KMS-11 (cell line): Measurements from ENCODE around the gene FAF1.

Source experiments
- H2AFZ ChIP-seq: fragments of 200-600 bp; sonication (generic); 2 replicates; pipeline ENCODE4 v1.6.1; 2016; ENCODE audit warnings: antibody characterized with exemption, mixed run types, low read depth
- H3K27ac ChIP-seq: fragments of 200-600 bp; sonication (generic); 2 replicates; pipeline ENCODE4 v1.6.1; 2016; ENCODE audit warnings: mild to moderate bottlenecking, mixed run types
- H3K27me3 ChIP-seq: fragments of 200-600 bp; sonication (generic); 2 replicates; pipeline ENCODE4 v1.6.1; 2017; ENCODE audit warnings: mild to moderate bottlenecking, low read depth, mixed run types, moderate library complexity; ENCODE audit not compliant: insufficient read depth
- H3K36me3 ChIP-seq: fragments of 200-600 bp; sonication (generic); 2 replicates; pipeline ENCODE4 v1.6.1; 2017; ENCODE audit warnings: mild to moderate bottlenecking, mixed run types; ENCODE audit not compliant: insufficient read depth
- H3K4me1 ChIP-seq: fragments of 200-600 bp; sonication (generic); 2 replicates; pipeline ENCODE4 v1.6.1; 2016; ENCODE audit warnings: mild to moderate bottlenecking, low read depth, mixed run types; ENCODE audit not compliant: poor library complexity, severe bottlenecking
- H3K4me2 ChIP-seq: fragments of 200-600 bp; sonication (generic); 2 replicates; pipeline ENCODE4 v1.7.0; 2016; ENCODE audit warnings: mild to moderate bottlenecking, mixed run types
- H3K4me3 ChIP-seq: fragments of 200-600 bp; sonication (generic); IDR thresholded peaks from 2 replicates; pipeline ENCODE4 v1.6.1; 2017; ENCODE audit warnings: low read depth, low read length, mixed read lengths; ENCODE audit not compliant: insufficient read depth
- H3K79me2 ChIP-seq: fragments of 200-600 bp; sonication (generic); 2 replicates; pipeline ENCODE4 v1.6.1; 2016; ENCODE audit warnings: low read depth, mixed run types; ENCODE audit not compliant: insufficient read depth
- H3K9ac ChIP-seq: fragments of 200-600 bp; sonication (generic); 2 replicates; pipeline ENCODE4 v1.6.1; 2016; ENCODE audit warnings: mild to moderate bottlenecking, mixed run types
- H4K20me1 ChIP-seq: fragments of 200-600 bp; sonication (generic); 2 replicates; pipeline ENCODE4 v1.6.1; 2016; ENCODE audit warnings: mild to moderate bottlenecking, mixed run types; ENCODE audit not compliant: insufficient read depth
- CTCF ChIP-seq: fragments of 200-600 bp; sonication (generic); conservative IDR thresholded peaks from 2 replicates; pipeline ENCODE4 v1.6.1; 2017; ENCODE audit warnings: low read depth, mild to moderate bottlenecking, antibody characterized with exemption, low read length, moderate library complexity, mixed read lengths

The FAF1 gene

GRCh38 chr1:50416553-50417453, 543.3 kb downstream of the FAF1 start:
- Histone ChIP-seq H3K9ac (no peak overlapping the region), H2AFZ (no peak overlapping the region), H3K36me3 (no peaks in the 10 kb centered on the region), H3K27ac (no peak overlapping the region), H3K27me3 (no peaks in the 10 kb centered on the region), H3K4me3 (no peak overlapping the region), H3K4me2 (no peak overlapping the region), H3K79me2 (no peaks in the 10 kb centered on the region), H4K20me1 (no peaks in the 10 kb centered on the region), H3K4me1 (no peaks in the 10 kb centered on the region)
- TF ChIP-seq CTCF, result no peak

- no peak for TF ChIP-seq CTCF
- Histone ChIP-seq H3K27ac (no peak overlapping the region), H3K4me3 (no peak overlapping the region), H3K36me3 (no peaks in the 10 kb centered on the region), H3K27me3 (no peaks in the 10 kb centered on the region), H3K4me2 (no peak overlapping the region), H3K9ac (no peak overlapping the region), H3K4me1 (no peaks in the 10 kb centered on the region), H2AFZ (no peak overlapping the region), H3K79me2 (no peaks in the 10 kb centered on the region), H4K20me1 (no peaks in the 10 kb centered on the region)
Observed at GRCh38 chr1:50416150-50416527, 543.9 kb downstream of the FAF1 start.

GRCh38 chr1:50415235-50416149, 544.6 kb downstream of the FAF1 start:
- Histone ChIP-seq H3K79me2 (no peaks in the 10 kb centered on the region), H3K4me1 (no peaks in the 10 kb centered on the region), H3K4me3 (no peak overlapping the region), H3K9ac (no peak overlapping the region), H3K27ac (no peak overlapping the region), H2AFZ (no peak overlapping the region), H3K36me3 (no peaks in the 10 kb centered on the region), H3K27me3 (no peaks in the 10 kb centered on the region), H3K4me2 (no peak overlapping the region), H4K20me1 (no peaks in the 10 kb centered on the region)
- TF ChIP-seq CTCF, result no peak

- Histone ChIP-seq H4K20me1 (no peaks in the 10 kb centered on the region), H3K27me3 (no peaks in the 10 kb centered on the region), H3K4me1 (no peaks in the 10 kb centered on the region), H3K79me2 (no peaks in the 10 kb centered on the region), H3K27ac (no peak overlapping the region), H3K9ac (no peak overlapping the region), H3K4me3 (no peak overlapping the region), H2AFZ (no peak overlapping the region), H3K36me3 (no peaks in the 10 kb centered on the region), H3K4me2 (no peak overlapping the region)
- no peak for TF ChIP-seq CTCF
Observed at GRCh38 chr1:50414853-50415234, 545.2 kb downstream of the FAF1 start.
